ENCODE results near the gene RRP36.

The RRP36 gene

DNA sequence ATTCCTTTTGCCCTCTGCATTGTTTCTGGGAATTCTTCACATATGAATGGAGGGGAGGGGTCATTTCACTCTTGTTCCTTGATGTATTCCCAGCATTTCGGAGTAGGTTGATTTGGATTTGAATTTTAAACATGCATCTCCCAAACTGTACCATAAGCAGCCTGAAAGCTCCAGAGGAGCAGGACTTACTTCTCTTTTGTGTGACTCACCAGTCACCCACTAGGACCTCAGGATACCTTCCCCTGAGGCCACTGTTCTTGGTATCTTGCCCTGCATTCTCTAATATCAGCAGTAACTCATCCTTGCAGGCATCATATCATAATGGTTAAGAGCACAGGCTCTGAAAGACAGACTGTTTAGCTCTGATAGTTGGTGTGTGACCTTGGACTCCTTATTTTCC is 37.1 kb downstream of the RRP36 start:
- DNase-seq (ENCODE audit: low spot score): no peak
- peak overlapping the region; percentile 88 to 91 for H3K27ac ChIP-seq
- H3K4me3 ChIP-seq: peak overlapping the region; percentile 84
- TF ChIP-seq, protein P1, sequence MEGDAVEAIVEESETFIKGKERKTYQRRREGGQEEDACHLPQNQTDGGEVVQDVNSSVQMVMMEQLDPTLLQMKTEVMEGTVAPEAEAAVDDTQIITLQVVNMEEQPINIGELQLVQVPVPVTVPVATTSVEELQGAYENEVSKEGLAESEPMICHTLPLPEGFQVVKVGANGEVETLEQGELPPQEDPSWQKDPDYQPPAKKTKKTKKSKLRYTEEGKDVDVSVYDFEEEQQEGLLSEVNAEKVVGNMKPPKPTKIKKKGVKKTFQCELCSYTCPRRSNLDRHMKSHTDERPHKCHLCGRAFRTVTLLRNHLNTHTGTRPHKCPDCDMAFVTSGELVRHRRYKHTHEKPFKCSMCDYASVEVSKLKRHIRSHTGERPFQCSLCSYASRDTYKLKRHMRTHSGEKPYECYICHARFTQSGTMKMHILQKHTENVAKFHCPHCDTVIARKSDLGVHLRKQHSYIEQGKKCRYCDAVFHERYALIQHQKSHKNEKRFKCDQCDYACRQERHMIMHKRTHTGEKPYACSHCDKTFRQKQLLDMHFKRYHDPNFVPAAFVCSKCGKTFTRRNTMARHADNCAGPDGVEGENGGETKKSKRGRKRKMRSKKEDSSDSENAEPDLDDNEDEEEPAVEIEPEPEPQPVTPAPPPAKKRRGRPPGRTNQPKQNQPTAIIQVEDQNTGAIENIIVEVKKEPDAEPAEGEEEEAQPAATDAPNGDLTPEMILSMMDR (IDR thresholded peaks at IDR 0.05): no peak

DNA sequence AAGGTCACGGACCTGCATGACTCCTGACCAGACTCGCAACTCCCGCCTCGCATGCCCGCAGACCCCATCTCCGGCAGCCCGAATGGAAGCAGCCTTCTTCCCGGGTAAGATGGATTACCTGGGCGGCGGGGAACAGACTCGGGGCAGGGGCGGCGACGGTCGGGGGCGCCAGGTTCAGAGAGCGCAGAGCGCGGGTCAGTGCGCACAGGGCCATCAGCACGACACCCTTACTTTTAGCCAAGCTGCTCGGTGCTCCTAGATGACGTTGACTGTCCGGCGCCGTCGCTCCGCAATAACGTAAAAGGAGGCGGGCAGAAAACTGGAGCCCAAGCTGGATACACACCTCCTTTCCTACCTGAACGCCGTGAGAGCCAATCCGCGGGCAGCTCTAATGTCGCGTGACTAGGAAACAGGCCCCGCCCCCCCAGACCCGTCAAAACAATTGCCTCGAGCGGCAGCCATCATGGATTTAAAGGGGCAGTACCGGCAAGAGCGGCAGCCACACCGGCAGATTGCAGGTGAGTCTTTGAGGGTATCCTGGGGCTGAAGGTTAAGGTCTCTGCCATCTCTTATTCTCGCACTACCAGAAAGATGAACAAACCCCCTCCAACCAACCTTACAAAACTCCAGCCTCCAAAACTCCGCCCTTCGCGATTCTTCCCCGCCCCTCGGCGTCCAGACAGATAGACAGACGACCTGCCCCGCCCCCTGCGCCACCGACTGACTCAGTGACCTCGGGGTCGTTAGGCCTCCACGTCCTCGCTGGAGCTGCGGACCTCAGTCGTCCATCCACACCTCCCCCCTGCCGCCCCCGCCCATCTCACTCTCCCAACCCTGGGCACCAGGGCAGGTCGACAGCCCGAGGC is 38.0 kb downstream of the RRP36 start, which contains the start of the genes KLC4 and MRPL2:
Gene KLC4 (plus strand): TSS at position 464 of the 866 bp plus-strand sequence. CDS start 1,705 bp downstream, outside the sequence.
Gene MRPL2 (minus strand): TSS at position 267 of the 866 bp plus-strand sequence. CDS start 53 bp downstream, at position 214.
- H3K27ac ChIP-seq: peak within 1 kb of the TSS; percentile 88 to 91

DNA sequence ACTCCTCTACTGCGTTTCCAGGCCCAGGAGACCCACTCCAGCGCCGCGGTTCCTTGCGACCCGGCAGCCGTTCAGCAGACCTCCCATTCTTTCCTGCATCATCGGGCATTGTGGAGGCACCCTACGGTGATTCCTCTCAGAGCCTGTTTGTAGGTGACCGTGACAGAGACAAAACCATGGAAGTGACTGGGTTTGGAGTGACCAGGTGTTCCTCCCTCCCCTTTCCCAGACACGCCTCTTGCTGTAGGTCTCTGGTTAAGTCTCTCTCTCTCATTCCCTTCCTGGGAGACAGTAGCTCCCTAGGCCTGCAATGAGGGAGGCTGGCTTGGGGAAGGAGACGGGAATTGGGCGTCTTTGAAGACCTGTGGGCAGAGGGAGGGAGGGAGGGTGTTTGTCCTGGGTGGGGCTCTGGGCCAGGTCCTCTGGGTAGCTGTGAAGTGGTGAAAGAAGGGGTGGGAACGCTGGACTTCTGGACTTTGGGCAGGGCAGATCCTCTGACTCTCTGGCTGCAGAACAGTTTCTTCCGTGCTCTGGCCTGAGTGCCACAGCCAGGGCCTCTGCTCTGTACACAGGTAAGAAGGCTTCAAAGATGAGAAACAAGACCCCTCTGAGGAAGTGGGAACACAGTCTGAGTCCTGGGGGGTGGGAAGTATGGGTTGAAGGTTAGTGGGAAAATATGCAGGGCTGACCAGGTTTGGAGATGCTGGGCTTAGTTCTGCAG is 38.8 kb downstream of the RRP36 start:
- Histone ChIP-seq H3K27ac (peak overlapping the region; percentile 88 to 91), H3K4me3 (peak overlapping the region; percentile 84)
- DNase-seq (ENCODE audit: low spot score): no peak
- TF ChIP-seq, protein P1 (IDR thresholded peaks at IDR 0.05): no peak

More for the DNA sequence above, 38.0 kb downstream of the RRP36 start, which contains the start of the genes KLC4 and MRPL2:
- DNase-seq (ENCODE audit: low spot score): peak; percentile 99
- H3K4me3 ChIP-seq: peak within 1 kb of the TSS; percentile 84
- TF ChIP-seq, protein P1 (IDR thresholded peaks at IDR 0.05): no peak

DNA sequence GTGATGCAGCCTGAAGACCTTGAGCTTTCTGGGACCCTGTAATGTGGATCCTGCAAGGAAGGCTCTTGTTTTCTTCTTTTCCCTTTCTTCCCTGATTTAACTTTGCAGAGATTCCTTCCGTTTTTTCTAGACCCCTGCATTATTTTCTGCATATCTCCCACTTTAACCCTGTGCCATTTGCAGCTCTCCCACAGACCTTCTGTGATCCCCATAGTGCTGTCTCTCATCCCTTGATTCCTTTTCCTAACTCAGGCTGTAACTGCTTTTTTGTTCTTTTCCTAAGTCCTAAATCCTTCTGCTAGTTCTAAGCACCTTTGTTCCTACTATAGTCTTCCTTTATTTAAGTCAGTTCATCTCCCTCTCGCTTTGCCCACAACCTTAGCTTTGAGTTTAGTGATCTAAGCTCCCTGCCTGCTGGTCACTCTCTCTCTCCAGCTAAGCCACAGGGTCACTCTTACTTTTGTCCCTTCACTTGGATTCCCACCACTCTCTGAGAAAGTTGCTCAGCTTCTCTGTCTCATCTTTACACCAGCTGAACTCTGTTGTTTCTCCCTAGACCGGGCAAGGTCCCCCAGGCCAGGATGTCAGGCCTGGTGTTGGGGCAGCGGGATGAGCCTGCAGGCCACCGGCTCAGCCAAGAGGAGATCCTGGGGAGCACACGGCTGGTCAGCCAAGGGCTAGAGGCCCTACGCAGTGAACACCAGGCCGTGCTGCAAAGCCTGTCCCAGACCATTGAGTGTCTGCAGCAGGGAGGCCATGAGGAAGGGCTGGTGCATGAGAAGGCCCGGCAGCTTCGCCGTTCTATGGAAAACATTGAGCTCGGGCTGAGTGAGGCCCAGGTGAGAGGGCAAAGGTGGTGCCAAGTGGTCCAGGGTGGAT is 39.6 kb downstream of the RRP36 start:
- TF ChIP-seq, protein P1 (IDR thresholded peaks at IDR 0.05): no peak
- no peak overlapping the region for H3K27ac ChIP-seq
- peak overlapping the region; percentile 84 for H3K4me3 ChIP-seq
- no peak for DNase-seq (ENCODE audit: low spot score)

DNA sequence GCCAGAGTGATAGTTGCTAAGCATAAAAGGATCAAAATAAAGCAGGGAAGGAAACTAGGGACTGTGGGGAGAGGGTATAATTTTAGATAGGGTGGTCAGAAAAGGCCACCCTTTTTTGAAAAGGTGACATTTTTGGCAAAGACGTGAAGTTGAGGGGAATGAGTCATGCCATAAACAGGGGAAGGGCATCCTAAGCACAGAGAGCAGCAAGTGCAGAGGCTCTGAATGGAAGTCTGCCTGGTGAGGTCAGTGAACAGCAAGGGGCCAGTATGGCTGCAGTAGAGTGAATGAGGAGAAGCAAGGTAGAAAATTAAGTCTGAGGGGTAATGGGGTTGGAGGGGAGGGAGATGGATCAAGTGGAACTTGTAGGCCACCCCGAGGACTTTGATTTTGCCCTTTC is 40.4 kb downstream of the RRP36 start:
- TF ChIP-seq, protein P1 (IDR thresholded peaks at IDR 0.05): no peak
- H3K4me3 ChIP-seq: no peak overlapping the region
- no peak for DNase-seq (ENCODE audit: low spot score)
- no peak overlapping the region for H3K27ac ChIP-seq

DNA sequence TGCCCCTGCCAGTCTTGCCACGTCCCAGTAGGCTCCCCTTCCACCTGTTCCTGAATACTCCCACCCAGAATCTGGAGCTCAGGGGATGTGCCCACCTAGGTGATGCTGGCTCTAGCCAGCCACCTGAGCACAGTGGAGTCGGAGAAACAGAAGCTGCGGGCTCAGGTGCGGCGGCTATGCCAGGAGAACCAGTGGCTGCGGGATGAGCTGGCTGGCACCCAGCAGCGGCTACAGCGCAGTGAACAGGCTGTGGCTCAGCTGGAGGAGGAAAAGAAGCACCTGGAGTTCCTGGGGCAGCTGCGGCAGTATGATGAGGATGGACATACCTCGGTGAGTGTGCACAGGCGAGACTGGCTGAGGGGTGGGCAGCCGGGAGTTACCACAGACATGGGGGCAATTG is 41.4 kb downstream of the RRP36 start:
- TF ChIP-seq, protein P1 (IDR thresholded peaks at IDR 0.05): no peak
- Histone ChIP-seq H3K4me3 (no peak overlapping the region), H3K27ac (no peak overlapping the region)
- no peak for DNase-seq (ENCODE audit: low spot score)

Measured in coronary artery (tissue), 2 donors.